Prostate gland (tissue), 2 donors: Measurements from ENCODE around the gene PSKH1. TPM values are rescaled to one million over a fixed set of nuclear protein-coding genes. Genes with fewer than 3 reads are reported as not detected.

Experiments
- DNase-seq: peaks from one replicate; pipeline ENCODE4 v3.0.0-alpha.2; 2019; ENCODE audit warnings: low spot score
- H3K27ac ChIP-seq, 2 donors: fragments of 200-600 bp; sonication (generic); 2 replicates each; pipeline ENCODE4 v1.5.1; 2017 to 2019
- H3K27me3 ChIP-seq: fragments of 200-600 bp; sonication (generic); replicated peaks from 2 replicates; pipeline ENCODE4 v1.5.1; 2019; ENCODE audit not compliant: insufficient read depth
- H3K36me3 ChIP-seq, 2 donors: fragments of 200-600 bp; sonication (generic); 1 replicate in 1 of 2; 2 replicates in 1 of 2; pipeline versions ENCODE4 v1.5.1 to v1.8.1; 2017 to 2019
- H3K4me1 ChIP-seq: fragments of 200-600 bp; sonication (generic); replicated peaks from 2 replicates; pipeline ENCODE4 v1.5.1; 2019
- H3K4me3 ChIP-seq, 2 donors: fragments of 200-600 bp; sonication (generic); 2 replicates each; pipeline ENCODE4 v1.5.1; 2017 to 2019
- H3K9me3 ChIP-seq: fragments of 200-600 bp; sonication (generic); 2 replicates; pipeline ENCODE4 v1.5.1; 2017
- CTCF ChIP-seq, 4 experiments: fragments of 200-600 bp in 2 of 4; fragments of 450-650 bp in 2 of 4; sonication (generic) in 2 of 4; IDR thresholded peaks; 1 replicate in 3 of 4; 2 replicates in 1 of 4; pipeline ENCODE4 v1.5.1; 2016 to 2019; ENCODE audit warnings: antibody characterized with exemption in 4 of 4, mild to moderate bottlenecking in 2 of 4, moderate library complexity in 2 of 4
- POLR2A ChIP-seq: fragments of 450-650 bp; IDR thresholded peaks from one replicate; pipeline ENCODE4 v1.6.1; 2016; ENCODE audit warnings: antibody characterized with exemption, mild to moderate bottlenecking
- POLR2AphosphoS5 ChIP-seq: sonication (generic); formaldehyde crosslinking; IDR thresholded peaks from one replicate; pipeline ENCODE4 v1.6.1; 2017; ENCODE audit warnings: antibody characterized with exemption
- WGBS: methylation state at CpG from one replicate; pipeline ENCODE4 v1.1.5; 2018; 5-methylcytosine and 5-hydroxymethylcytosine counted together
- intact Hi-C: fragments of 100-400 bp; cut with DNase I; formaldehyde crosslinking; loops from one replicate; pipeline ENCODE4 v1.14.2; 2022
- total RNA-seq, 2 donors: library from RNA; depleted of rRNA; stranded (reverse); fragments of >200 nt; gene quantifications; one replicate each; pipeline ENCODE4 v1.1.0, GENCODE V29; 2016

PSKH1 gene
- total RNA-seq: 10 to 100 TPM; 16.7 to 53.2 TPM

- DNase-seq: peak; percentile 96
- Histone ChIP-seq H3K36me3 (no peaks in the 10 kb centered on the region), H3K4me1 (peaks cover 6% of the 10 kb centered on the region), H3K27ac (peak within 1 kb of the TSS; percentile 94 to 95), H3K4me3 (peak within 1 kb of the TSS; percentile 91 to 96), H3K27me3 (no peaks in the 10 kb centered on the region), H3K9me3 (no peaks in the 10 kb centered on the region)
- intact Hi-C loops: no loop called here
- TF ChIP-seq POLR2AphosphoS5 (peak; percentile 86), CTCF (IDR thresholded peaks at IDR 0.05) (peak in 1 of 4 experiments; percentile 8), POLR2A (peak; percentile 72)
- under 1% methylated on average over 74 of the region's 90 CpGs for WGBS
These were observed at the start of gene PSKH1 for GRCh38 chr16:67892899-67893742. TSS of gene PSKH1 (plus strand) at chr16:67893254. CDS start at chr16:67908750, 15,496 bp downstream.

- Histone ChIP-seq H3K9me3 (no peaks in the 10 kb centered on the region), H3K27ac (peak overlapping the region; percentile 100), H3K4me3 (peak overlapping the region; percentile 86 to 91), H3K36me3 (no peaks in the 10 kb centered on the region), H3K27me3 (no peaks in the 10 kb centered on the region), H3K4me1 (peaks cover 15% of the 10 kb centered on the region)
- intact Hi-C loops: loop anchor here (5.0 kb wide), 1 partner anchor 181 kb away; the partner anchor contains the start of genes ACD and PARD6A
- no peak for DNase-seq
- no peak for TF ChIP-seq CTCF (IDR thresholded peaks at IDR 0.05)
- no peak for TF ChIP-seq POLR2AphosphoS5
- no peak for TF ChIP-seq POLR2A
- WGBS: 5% methylated on average over 11 of the region's 11 CpGs
These were observed 49.7 kb upstream of the PSKH1 start for GRCh38 chr16:67843343-67843765.

- H3K27ac ChIP-seq: no peak overlapping the region
- H3K27me3 ChIP-seq: no peaks in the 10 kb centered on the region
- no peaks in the 10 kb centered on the region for H3K36me3 ChIP-seq
- no peak overlapping the region for H3K4me3 ChIP-seq
- H3K4me1 ChIP-seq: peaks cover 15% of the 10 kb centered on the region
- intact Hi-C loops: loop anchor here (5.0 kb wide), 1 partner anchor 182 kb away; the partner anchor contains the start of genes ACD and PARD6A
- H3K9me3 ChIP-seq: no peaks in the 10 kb centered on the region
- DNase-seq: no peak
- TF ChIP-seq POLR2AphosphoS5 (no peak), POLR2A (no peak), CTCF (IDR thresholded peaks at IDR 0.05) (no peak)
- WGBS: 62% methylated on average over 4 of the region's 4 CpGs
These were observed 48.6 kb upstream of the PSKH1 start for GRCh38 chr16:67844497-67844896.

- 61% methylated on average over 5 of the region's 5 CpGs for WGBS
- Histone ChIP-seq H3K27me3 (no peaks in the 10 kb centered on the region), H3K4me3 (peak overlapping the region in 1 of 2 donors; percentile 91), H3K4me1 (peaks cover 15% of the 10 kb centered on the region), H3K27ac (peak overlapping the region; percentile 96 to 97), H3K9me3 (no peaks in the 10 kb centered on the region), H3K36me3 (no peaks in the 10 kb centered on the region)
- intact Hi-C loops: loop anchor here (2.0 kb wide), 1 partner anchor 25 kb away; no protein-coding TSS in a partner anchor
- DNase-seq: no peak
- no peak for TF ChIP-seq POLR2A
These were observed 47.6 kb upstream of the PSKH1 start for GRCh38 chr16:67845291-67846062.

GRCh38 chr16:67846063-67846319 is 47.1 kb upstream of the PSKH1 start:
- H3K4me1 ChIP-seq: peaks cover 15% of the 10 kb centered on the region
- 8% methylated on average over 2 of the region's 2 CpGs for WGBS
- peak overlapping the region; percentile 78 to 91 for H3K4me3 ChIP-seq
- H3K27ac ChIP-seq: peak overlapping the region; percentile 96 to 97
- intact Hi-C loops: loop anchor here (2.0 kb wide), 1 partner anchor 25 kb away; no protein-coding TSS in a partner anchor
- H3K36me3 ChIP-seq: no peaks in the 10 kb centered on the region
- DNase-seq: no peak
- no peaks in the 10 kb centered on the region for H3K27me3 ChIP-seq
- H3K9me3 ChIP-seq: no peaks in the 10 kb centered on the region
- TF ChIP-seq POLR2A (no peak), POLR2AphosphoS5 (no peak), CTCF (IDR thresholded peaks at IDR 0.05) (no peak)
